ENCODE results near the gene EFNA1.

GRCh38 chr1:155172732-155173477 lies 45.2 kb downstream of the EFNA1 start, which contains the start of gene KRTCAP2:
- TF ChIP-seq CTCF (IDR thresholded peaks at IDR 0.05; ENCODE audit: low read depth, low read length) (peak; percentile 71), POLR2A (IDR thresholded peaks at IDR 0.05; ENCODE audit: extremely low read depth, insufficient read length) (peak; percentile 87)
